Measurements from ENCODE around the gene ASPSCR1. TPM values are rescaled to one million over a fixed set of nuclear protein-coding genes. Genes with fewer than 3 reads are reported as not detected.

ASPSCR1 gene
- total RNA-seq, 1 donor from 2014 or later = 27.5 TPM

- TF ChIP-seq CTCF (IDR thresholded peaks at IDR 0.05; ENCODE audit: borderline replicate concordance) = no peak
- H3K4me3 ChIP-seq = no peak overlapping the region
- no peak for DNase-seq
- peaks cover 46% of the 10 kb centered on the region for H3K4me1 ChIP-seq
- intact Hi-C loops (cut with micrococcal nuclease) = loop anchor here (5.0 kb wide), 1 partner anchor 113 kb away; no protein-coding TSS in a partner anchor
- no peaks in the 10 kb centered on the region for H3K9me3 ChIP-seq (replicated peaks)
- no peaks in the 10 kb centered on the region for H3K36me3 ChIP-seq
- peaks cover 9% of the 10 kb centered on the region for H3K27me3 ChIP-seq (ENCODE audit: low read depth)
- no peak overlapping the region for H3K27ac ChIP-seq (replicated peaks)
Observed at GRCh38 chr17:82034371-82035011, 57.1 kb downstream of the ASPSCR1 start.

- no peak overlapping the region for H3K27ac ChIP-seq (replicated peaks)
- intact Hi-C loops (cut with micrococcal nuclease) = no loop called here
- TF ChIP-seq CTCF (IDR thresholded peaks at IDR 0.05; ENCODE audit: borderline replicate concordance) = no peak
- peaks cover 9% of the 10 kb centered on the region for H3K27me3 ChIP-seq (ENCODE audit: low read depth)
- no peaks in the 10 kb centered on the region for H3K36me3 ChIP-seq
- H3K4me3 ChIP-seq = no peak overlapping the region
- no peak for DNase-seq
- peaks cover 36% of the 10 kb centered on the region for H3K4me1 ChIP-seq
- no peaks in the 10 kb centered on the region for H3K9me3 ChIP-seq (replicated peaks)
Observed at GRCh38 chr17:82035488-82035887, 58.1 kb downstream of the ASPSCR1 start.

- H3K4me3 ChIP-seq = peak overlapping the region; percentile 83
- TF ChIP-seq CTCF (IDR thresholded peaks at IDR 0.05; ENCODE audit: borderline replicate concordance) = no peak
Observed at GRCh38 chr17:82035956-82036633, 58.7 kb downstream of the ASPSCR1 start.

GRCh38 chr17:82036634-82037091 is 59.2 kb downstream of the ASPSCR1 start:
- Histone ChIP-seq H3K4me1 (peaks cover 28% of the 10 kb centered on the region), H3K36me3 (no peaks in the 10 kb centered on the region), H3K27ac (replicated peaks) (peak overlapping the region; percentile 96), H3K27me3 (ENCODE audit: low read depth) (peaks cover 9% of the 10 kb centered on the region), H3K9me3 (replicated peaks) (no peaks in the 10 kb centered on the region), H3K4me3 (peak overlapping the region; percentile 83)
- intact Hi-C loops (cut with micrococcal nuclease) = no loop called here
- no peak for DNase-seq
- TF ChIP-seq CTCF (IDR thresholded peaks at IDR 0.05; ENCODE audit: borderline replicate concordance) = no peak

More at GRCh38 chr17:82035956-82036633, 58.7 kb downstream of the ASPSCR1 start:
- Histone ChIP-seq H3K27me3 (ENCODE audit: low read depth) (peaks cover 9% of the 10 kb centered on the region), H3K4me1 (peaks cover 29% of the 10 kb centered on the region), H3K9me3 (replicated peaks) (no peaks in the 10 kb centered on the region), H3K27ac (replicated peaks) (peak overlapping the region; percentile 96), H3K36me3 (no peaks in the 10 kb centered on the region)
- no peak for DNase-seq
- intact Hi-C loops (cut with micrococcal nuclease) = no loop called here

GRCh38 chr17:82037092-82037888 is 59.9 kb downstream of the ASPSCR1 start, which contains the start of gene DCXR:
TSS of gene DCXR (minus strand) at chr17:82037697. CDS start at chr17:82037682, 15 bp downstream.
- peaks cover 23% of the 10 kb centered on the region for H3K4me1 ChIP-seq
- peak; percentile 99 for DNase-seq
- H3K27me3 ChIP-seq (ENCODE audit: low read depth) = peaks cover 4% of the 10 kb centered on the region
- H3K36me3 ChIP-seq = no peaks in the 10 kb centered on the region
- TF ChIP-seq CTCF (IDR thresholded peaks at IDR 0.05; ENCODE audit: borderline replicate concordance) = peak; percentile 87
- no peaks in the 10 kb centered on the region for H3K9me3 ChIP-seq (replicated peaks)
- H3K27ac ChIP-seq (replicated peaks) = peak within 1 kb of the TSS; percentile 96
- H3K4me3 ChIP-seq = peak within 1 kb of the TSS; percentile 83
- intact Hi-C loops (cut with micrococcal nuclease) = no loop called here

All from left ventricle myocardium inferior (tissue), 1 donor.